Measurements from ENCODE around the gene MIPOL1.

The MIPOL1 gene

GRCh38 chr14:37482428-37482827 lies 284.7 kb downstream of the MIPOL1 start:
- Mint-ChIP-seq H3K36me3 (ENCODE audit: low read depth) (no peaks in the 10 kb centered on the region), H3K4me3 (no peak overlapping the region), H3K9me3 (peaks cover 44% of the 10 kb centered on the region), H3K27ac (no peak overlapping the region), H3K4me1 (ENCODE audit: low read depth) (no peaks in the 10 kb centered on the region), H3K27me3 (ENCODE audit: low read depth) (no peaks in the 10 kb centered on the region)

- no peak overlapping the region for H3K4me3 Mint-ChIP-seq
- no peaks in the 10 kb centered on the region for H3K4me1 Mint-ChIP-seq (ENCODE audit: low read depth)
- H3K36me3 Mint-ChIP-seq (ENCODE audit: low read depth): no peaks in the 10 kb centered on the region
- no peaks in the 10 kb centered on the region for H3K27me3 Mint-ChIP-seq (ENCODE audit: low read depth)
- no peak overlapping the region for H3K27ac Mint-ChIP-seq
- H3K9me3 Mint-ChIP-seq: peaks cover 35% of the 10 kb centered on the region
Observed at GRCh38 chr14:37483672-37484071, 285.9 kb downstream of the MIPOL1 start.

- Mint-ChIP-seq H3K4me3 (no peak overlapping the region), H3K27ac (no peak overlapping the region), H3K36me3 (ENCODE audit: low read depth) (no peaks in the 10 kb centered on the region), H3K4me1 (ENCODE audit: low read depth) (no peaks in the 10 kb centered on the region), H3K9me3 (no peaks in the 10 kb centered on the region), H3K27me3 (ENCODE audit: low read depth) (no peaks in the 10 kb centered on the region)
Observed at GRCh38 chr14:37490607-37491006, 292.9 kb downstream of the MIPOL1 start.

- no peaks in the 10 kb centered on the region for H3K4me1 Mint-ChIP-seq (ENCODE audit: low read depth)
- no peaks in the 10 kb centered on the region for H3K27me3 Mint-ChIP-seq (ENCODE audit: low read depth)
- H3K9me3 Mint-ChIP-seq: no peaks in the 10 kb centered on the region
- no peaks in the 10 kb centered on the region for H3K36me3 Mint-ChIP-seq (ENCODE audit: low read depth)
- H3K27ac Mint-ChIP-seq: no peak overlapping the region
- no peak overlapping the region for H3K4me3 Mint-ChIP-seq
Observed at GRCh38 chr14:37491076-37491475, 293.3 kb downstream of the MIPOL1 start.

GRCh38 chr14:37493606-37494005 lies 295.9 kb downstream of the MIPOL1 start:
- Mint-ChIP-seq H3K9me3 (no peaks in the 10 kb centered on the region), H3K27ac (no peak overlapping the region), H3K36me3 (ENCODE audit: low read depth) (no peaks in the 10 kb centered on the region), H3K4me1 (ENCODE audit: low read depth) (no peaks in the 10 kb centered on the region), H3K4me3 (no peak overlapping the region), H3K27me3 (ENCODE audit: low read depth) (no peaks in the 10 kb centered on the region)

- H3K9me3 Mint-ChIP-seq: no peaks in the 10 kb centered on the region
- H3K27ac Mint-ChIP-seq: no peak overlapping the region
- no peaks in the 10 kb centered on the region for H3K36me3 Mint-ChIP-seq (ENCODE audit: low read depth)
- no peaks in the 10 kb centered on the region for H3K27me3 Mint-ChIP-seq (ENCODE audit: low read depth)
- no peak overlapping the region for H3K4me3 Mint-ChIP-seq
- H3K4me1 Mint-ChIP-seq (ENCODE audit: low read depth): no peaks in the 10 kb centered on the region
Observed at GRCh38 chr14:37497422-37497821, 299.7 kb downstream of the MIPOL1 start.

GRCh38 chr14:37501877-37502276 lies 304.1 kb downstream of the MIPOL1 start:
- Mint-ChIP-seq H3K9me3 (no peaks in the 10 kb centered on the region), H3K4me3 (no peak overlapping the region), H3K36me3 (ENCODE audit: low read depth) (no peaks in the 10 kb centered on the region), H3K4me1 (ENCODE audit: low read depth) (no peaks in the 10 kb centered on the region), H3K27ac (no peak overlapping the region), H3K27me3 (ENCODE audit: low read depth) (no peaks in the 10 kb centered on the region)

GRCh38 chr14:37508503-37508902 lies 310.8 kb downstream of the MIPOL1 start:
- Mint-ChIP-seq H3K4me1 (ENCODE audit: low read depth) (no peaks in the 10 kb centered on the region), H3K27me3 (ENCODE audit: low read depth) (no peaks in the 10 kb centered on the region), H3K9me3 (no peaks in the 10 kb centered on the region), H3K36me3 (ENCODE audit: low read depth) (no peaks in the 10 kb centered on the region), H3K27ac (no peak overlapping the region), H3K4me3 (no peak overlapping the region)

GRCh38 chr14:37512173-37512572 lies 314.4 kb downstream of the MIPOL1 start:
- H3K27me3 Mint-ChIP-seq (ENCODE audit: low read depth): no peaks in the 10 kb centered on the region
- no peaks in the 10 kb centered on the region for H3K36me3 Mint-ChIP-seq (ENCODE audit: low read depth)
- no peaks in the 10 kb centered on the region for H3K4me1 Mint-ChIP-seq (ENCODE audit: low read depth)
- no peak overlapping the region for H3K4me3 Mint-ChIP-seq
- no peak overlapping the region for H3K27ac Mint-ChIP-seq
- no peaks in the 10 kb centered on the region for H3K9me3 Mint-ChIP-seq

GRCh38 chr14:37515771-37516170 lies 318.0 kb downstream of the MIPOL1 start:
- H3K27ac Mint-ChIP-seq: no peak overlapping the region

GRCh38 chr14:37526994-37527393 lies 329.3 kb downstream of the MIPOL1 start:
- Mint-ChIP-seq H3K9me3 (peaks cover 5% of the 10 kb centered on the region), H3K27me3 (ENCODE audit: low read depth) (no peaks in the 10 kb centered on the region), H3K36me3 (ENCODE audit: low read depth) (no peaks in the 10 kb centered on the region), H3K4me1 (ENCODE audit: low read depth) (no peaks in the 10 kb centered on the region), H3K27ac (no peak overlapping the region), H3K4me3 (no peak overlapping the region)

More at GRCh38 chr14:37515771-37516170, 318.0 kb downstream of the MIPOL1 start:
- Mint-ChIP-seq H3K4me1 (ENCODE audit: low read depth) (no peaks in the 10 kb centered on the region), H3K27me3 (ENCODE audit: low read depth) (no peaks in the 10 kb centered on the region), H3K9me3 (no peaks in the 10 kb centered on the region), H3K36me3 (ENCODE audit: low read depth) (no peaks in the 10 kb centered on the region), H3K4me3 (no peak overlapping the region)

GRCh38 chr14:37539992-37540391 lies 342.3 kb downstream of the MIPOL1 start:
- no peak overlapping the region for H3K27ac Mint-ChIP-seq
- peaks cover 3% of the 10 kb centered on the region for H3K9me3 Mint-ChIP-seq
- H3K27me3 Mint-ChIP-seq (ENCODE audit: low read depth): no peaks in the 10 kb centered on the region
- no peaks in the 10 kb centered on the region for H3K4me1 Mint-ChIP-seq (ENCODE audit: low read depth)
- no peaks in the 10 kb centered on the region for H3K36me3 Mint-ChIP-seq (ENCODE audit: low read depth)
- H3K4me3 Mint-ChIP-seq: no peak overlapping the region

- Mint-ChIP-seq H3K9me3 (peaks cover under 1% of the 10 kb centered on the region), H3K4me1 (ENCODE audit: low read depth) (no peaks in the 10 kb centered on the region), H3K4me3 (no peak overlapping the region), H3K27me3 (ENCODE audit: low read depth) (no peaks in the 10 kb centered on the region), H3K27ac (no peak overlapping the region), H3K36me3 (ENCODE audit: low read depth) (no peaks in the 10 kb centered on the region)
Observed at GRCh38 chr14:37544407-37544806, 346.7 kb downstream of the MIPOL1 start.

GRCh38 chr14:37545174-37545573 lies 347.4 kb downstream of the MIPOL1 start:
- Mint-ChIP-seq H3K4me3 (no peak overlapping the region), H3K27me3 (ENCODE audit: low read depth) (no peaks in the 10 kb centered on the region), H3K9me3 (no peaks in the 10 kb centered on the region), H3K4me1 (ENCODE audit: low read depth) (no peaks in the 10 kb centered on the region), H3K27ac (no peak overlapping the region), H3K36me3 (ENCODE audit: low read depth) (no peaks in the 10 kb centered on the region)

- no peaks in the 10 kb centered on the region for H3K36me3 Mint-ChIP-seq (ENCODE audit: low read depth)
- no peaks in the 10 kb centered on the region for H3K9me3 Mint-ChIP-seq
- H3K27me3 Mint-ChIP-seq (ENCODE audit: low read depth): no peaks in the 10 kb centered on the region
- no peak overlapping the region for H3K27ac Mint-ChIP-seq
- H3K4me1 Mint-ChIP-seq (ENCODE audit: low read depth): no peaks in the 10 kb centered on the region
- no peak overlapping the region for H3K4me3 Mint-ChIP-seq
Observed at GRCh38 chr14:37546621-37547447, 349.1 kb downstream of the MIPOL1 start.
